Suppressor macrophage treated with lipopolysaccharide for 1 hour (primary cell): ENCODE data around the gene PCNT.
A peak's percentile ranks its signal among the peaks of the same experiment; 100 is the strongest.
"Not testable (repeated sequence)": the region's sequence is repeated elsewhere in the genome, so short reads cannot be mapped to it uniquely, and the experiment has no call there.

Experiments
- DNase-seq, 3 donors: peaks; one replicate each; pipeline ENCODE4 v3.0.0-alpha.2; 2020 to 2022

PCNT gene

GRCh38 chr21:46304955-46305354, 19.0 kb upstream of the PCNT start:
- DNase-seq, result no peak

DNA sequence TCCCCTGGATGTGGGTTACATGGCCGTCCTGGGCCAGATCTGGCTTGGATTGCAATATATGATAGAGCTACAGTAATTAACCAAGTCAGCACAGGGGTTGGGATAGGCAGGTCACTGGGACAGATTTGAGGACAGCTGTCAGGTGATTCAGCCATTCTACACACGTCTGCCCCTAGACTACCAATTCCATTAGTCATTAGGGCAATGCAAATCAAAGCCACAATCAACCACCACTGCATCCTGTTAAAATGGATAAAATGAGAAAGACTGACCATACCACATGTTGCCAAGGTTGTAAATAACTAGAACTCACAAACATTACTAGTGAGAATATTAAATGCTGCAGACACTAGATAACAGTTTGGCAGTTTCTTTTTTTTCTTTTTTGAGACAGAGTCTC, 16.3 kb upstream of the PCNT start:
- DNase-seq, result no peak

- no peak for DNase-seq
Measured at GRCh38 chr21:46308431-46308830, 15.5 kb upstream of the PCNT start.

DNA sequence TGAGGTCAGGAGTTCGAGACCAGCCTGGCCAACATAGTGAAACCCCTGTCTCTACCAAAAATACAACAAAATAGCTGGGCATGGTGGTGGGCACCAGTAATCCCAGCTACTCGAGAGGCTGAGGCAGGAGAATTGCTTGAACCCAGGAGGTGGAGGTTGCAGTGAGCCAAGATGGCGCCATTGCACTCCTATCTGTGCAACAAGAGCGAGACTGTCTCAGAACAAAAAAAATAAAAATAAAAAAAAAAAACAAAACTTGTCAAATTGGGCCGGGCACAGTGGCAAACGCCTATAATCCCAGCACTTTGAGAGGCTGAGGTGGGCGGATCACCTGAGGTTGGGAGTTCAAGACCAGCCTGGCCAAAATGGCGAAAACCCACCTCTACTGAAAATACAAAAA, 13.7 kb upstream of the PCNT start:
- DNase-seq, result not testable (repeated sequence)

GRCh38 chr21:46311568-46311967, 12.4 kb upstream of the PCNT start:
- no peak for DNase-seq

- no peak for DNase-seq
Measured at GRCh38 chr21:46312949-46313348, 11.0 kb upstream of the PCNT start.

- DNase-seq, result no peak
Measured at GRCh38 chr21:46314441-46315020, 9.4 kb upstream of the PCNT start.

GRCh38 chr21:46316708-46317324, 7.1 kb upstream of the PCNT start:
- DNase-seq, result no peak

DNA sequence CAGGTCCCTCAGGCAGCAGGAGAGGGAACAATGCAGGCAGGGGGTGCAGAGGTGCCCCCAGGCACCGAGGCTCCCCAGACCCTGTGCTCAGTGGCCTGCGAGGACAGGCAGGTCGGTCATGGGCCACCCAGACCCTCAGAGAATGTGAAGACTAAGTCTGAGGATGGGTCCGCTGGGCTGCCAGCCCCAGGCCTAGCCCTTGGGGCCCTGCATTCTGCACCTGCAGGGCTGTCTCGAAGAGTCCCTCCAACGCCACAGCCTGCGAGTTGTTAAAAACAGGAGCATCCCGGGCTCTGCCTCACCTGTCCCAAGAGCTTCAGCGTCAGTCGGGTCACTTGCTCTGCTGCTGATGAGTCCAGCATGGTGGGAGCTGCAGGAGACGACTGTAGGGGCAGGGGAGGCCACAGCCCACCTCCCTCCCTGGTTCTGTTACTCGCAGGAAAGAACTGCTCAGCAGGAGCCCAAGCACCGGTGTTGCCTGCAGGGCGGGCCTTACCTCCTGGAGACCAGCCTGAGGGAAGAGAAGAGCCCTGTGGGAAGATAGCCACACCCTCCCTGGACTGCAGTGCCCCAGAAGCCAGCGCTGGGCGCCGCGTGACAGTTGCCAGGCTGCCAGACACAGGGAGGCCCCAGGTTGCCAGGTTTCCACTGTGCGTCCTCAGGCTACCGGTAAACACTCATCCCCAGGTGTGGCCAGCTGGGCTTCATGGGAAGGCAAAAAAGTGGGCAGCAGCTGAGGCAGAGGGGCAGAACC, 6.1 kb upstream of the PCNT start:
- no peak for DNase-seq

- no peak for DNase-seq
Measured at GRCh38 chr21:46318464-46318845, 5.5 kb upstream of the PCNT start.

GRCh38 chr21:46319186-46319585, 4.8 kb upstream of the PCNT start:
- no peak for DNase-seq

GRCh38 chr21:46320331-46320801, 3.6 kb upstream of the PCNT start:
- no peak for DNase-seq

GRCh38 chr21:46322351-46323226, 1.4 kb upstream of the PCNT start:
- DNase-seq, result peak; percentile 52 to 56 (median 53)

DNA sequence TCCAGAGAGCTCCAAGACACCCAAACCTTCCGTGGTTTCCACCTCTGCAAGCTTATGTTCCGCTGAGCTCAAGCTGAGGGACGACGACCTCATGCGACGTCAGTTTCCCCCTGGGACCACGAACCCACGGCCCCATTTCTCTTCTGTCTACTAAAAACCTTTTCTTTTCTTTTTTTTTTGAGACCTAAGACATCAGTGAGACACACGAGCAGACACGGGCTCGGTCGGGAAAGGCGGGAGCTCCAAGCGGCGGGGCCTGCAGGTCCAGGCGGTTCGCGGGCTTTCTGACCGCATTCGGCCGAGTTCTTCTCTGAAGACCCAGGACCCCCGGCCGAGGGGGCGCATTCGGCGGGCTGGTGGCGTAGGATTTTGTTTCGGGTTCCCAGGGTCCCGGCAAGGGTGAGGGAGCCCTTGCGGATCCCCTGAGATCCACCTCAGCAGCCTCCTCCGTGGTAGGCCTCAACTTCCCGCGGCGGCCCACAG, 688 bp upstream of the PCNT start:
- peak in 2 of 3 donors; percentile 5 to 33 for DNase-seq

DNA sequence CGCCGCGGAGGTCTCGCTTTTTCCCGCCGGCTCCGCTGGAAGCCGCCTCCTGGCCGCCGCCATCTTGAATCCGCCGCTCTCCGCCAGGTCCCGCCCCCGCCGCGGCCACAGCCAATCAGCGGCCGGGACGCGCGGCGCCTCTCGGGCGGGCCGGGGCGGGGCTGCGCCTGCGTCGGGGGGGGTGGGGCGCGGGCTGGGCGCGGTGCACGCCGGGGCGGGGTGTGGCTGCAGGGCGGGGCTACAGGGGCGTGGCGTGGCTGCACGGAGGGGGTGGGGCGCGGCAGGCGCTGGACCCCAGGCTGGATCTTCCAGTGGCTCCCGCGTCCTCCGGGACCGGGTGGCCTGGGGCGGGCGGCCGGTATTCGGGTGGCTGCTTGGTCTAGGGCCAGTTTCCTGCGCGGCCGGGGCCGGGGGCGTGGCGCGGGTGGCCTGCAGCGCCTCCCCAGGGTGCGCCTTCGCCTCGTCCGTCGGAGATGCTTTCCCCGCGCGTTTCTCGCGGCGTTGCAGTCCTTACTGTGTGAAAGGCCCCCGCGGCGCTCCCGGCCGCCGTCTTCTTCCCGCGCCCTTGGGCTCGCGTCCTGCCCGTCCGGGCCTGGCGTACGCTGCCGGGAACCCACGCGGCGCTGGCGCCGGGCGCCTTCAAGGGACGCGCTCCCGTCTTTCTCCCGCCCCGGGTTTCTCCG, 575 bp downstream of the PCNT start:
- DNase-seq, result peak; percentile 89 to 97 (median 95)

DNA sequence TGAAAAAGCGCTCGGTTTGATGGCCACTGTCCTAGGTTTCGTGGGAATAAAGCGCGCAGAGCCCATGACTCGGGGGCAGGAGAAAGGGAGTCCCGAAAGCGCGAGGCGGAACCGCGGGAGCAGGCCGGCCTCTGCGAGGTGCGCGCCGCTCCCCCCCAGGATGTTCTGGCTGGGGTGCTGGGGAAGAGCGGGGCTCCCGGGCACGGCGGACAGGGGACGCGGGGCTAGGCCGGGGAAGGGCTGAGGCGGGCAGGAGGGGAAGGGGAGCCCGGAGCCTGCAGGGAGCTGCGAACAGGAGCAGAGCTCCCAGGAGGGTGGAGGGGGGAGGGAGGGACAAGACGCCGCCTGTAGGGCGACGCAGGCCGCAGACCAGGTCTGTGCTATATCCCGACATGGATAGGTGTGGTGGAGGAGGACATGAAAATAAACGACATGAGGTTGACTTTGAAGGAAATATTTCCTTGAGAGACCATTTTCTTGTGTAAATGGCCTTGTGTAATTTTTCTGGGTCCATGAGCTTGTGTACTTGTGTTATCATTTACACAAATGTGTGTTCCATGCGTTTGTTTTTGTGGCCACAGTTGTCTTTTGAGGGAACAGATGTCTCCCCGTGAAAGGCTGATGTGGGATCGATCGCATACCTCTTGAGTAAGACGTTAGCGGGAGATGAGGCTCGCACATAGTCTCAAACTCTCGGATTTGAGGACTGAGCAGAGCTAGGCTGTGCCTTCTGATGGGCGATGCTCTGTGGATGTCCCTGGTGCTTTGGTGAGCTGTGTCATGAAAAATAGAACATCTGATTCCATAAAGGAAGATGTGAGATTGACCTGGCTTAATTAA, 1.3 kb downstream of the PCNT start:
- peak; percentile 24 to 63 (median 28) for DNase-seq

DNA sequence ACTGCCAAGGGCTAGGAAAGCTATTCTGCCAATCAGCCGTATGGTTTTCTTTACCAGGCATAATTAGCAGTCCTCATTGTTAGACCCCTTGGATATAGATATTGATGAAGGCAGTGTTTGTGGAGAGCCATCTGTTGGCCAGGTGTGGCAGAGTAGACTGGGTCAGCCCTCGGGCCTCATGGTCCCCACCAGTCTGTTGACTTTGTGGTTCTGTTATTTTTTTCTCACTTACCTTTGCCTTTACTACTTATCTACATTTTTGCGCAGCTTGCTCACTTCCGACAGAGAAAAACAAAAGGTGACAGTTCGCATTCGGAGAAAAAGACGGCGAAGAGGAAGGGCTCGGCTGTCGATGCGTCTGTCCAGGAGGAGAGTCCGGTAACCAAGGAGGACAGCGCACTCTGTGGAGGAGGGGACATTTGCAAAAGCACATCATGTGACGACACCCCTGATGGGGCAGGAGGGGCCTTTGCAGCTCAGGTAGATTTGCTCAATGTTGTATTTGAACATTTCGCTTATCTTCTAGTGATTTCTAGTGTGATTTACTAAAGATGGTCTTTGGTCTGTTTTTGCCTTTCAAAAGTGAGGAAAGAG, 2.3 kb downstream of the PCNT start:
- no peak for DNase-seq

- no peak for DNase-seq
Measured at GRCh38 chr21:46327711-46328110, 3.8 kb downstream of the PCNT start.

GRCh38 chr21:46328151-46328550, 4.2 kb downstream of the PCNT start:
- no peak for DNase-seq

DNA sequence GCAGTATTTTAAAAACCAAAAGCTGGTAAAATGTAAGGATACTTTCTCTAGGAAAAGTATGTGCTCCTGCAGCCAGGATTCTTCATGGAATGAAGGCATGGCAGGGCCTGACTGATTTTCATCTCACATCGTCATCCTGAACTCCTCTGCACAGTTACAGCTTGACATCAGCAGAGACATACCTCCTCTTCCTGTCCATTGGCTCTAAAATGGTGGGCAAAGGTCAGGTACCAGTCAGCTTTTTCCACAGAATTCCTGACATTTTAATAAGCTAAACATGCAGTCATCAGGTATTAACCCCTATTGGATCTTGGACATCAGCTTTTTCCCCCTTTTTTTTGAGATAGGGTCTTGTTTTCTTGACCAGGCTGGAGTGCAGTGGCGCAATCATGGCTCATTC, 5.8 kb downstream of the PCNT start:
- no peak for DNase-seq
